CD4-positive, alpha-beta T cell (primary cell): ENCODE data around the gene TRIM34. TPM values are rescaled to one million over a fixed set of nuclear protein-coding genes. Genes with fewer than 3 reads are reported as not detected.

Source experiments
- ATAC-seq: fragments of 200-7000 bp; cut with Tn5 transposase; one replicate; pipeline ENCODE4 v1.10.0; 2022; ENCODE audit warnings: mild to moderate bottlenecking; ENCODE audit not compliant: poor library complexity
- CTCF ChIA-PET: fragments of 350-600 bp; sonication (Branson Sonifier 250); formaldehyde crosslinking; loops from one replicate; lab custom pipeline; 2021; ENCODE audit warnings: antibody characterized with exemption, inconsistent platforms; lab: Charles Lee
- POLR2A ChIA-PET: fragments of 350-600 bp; sonication (Branson Sonifier 250); formaldehyde crosslinking; loops from one replicate; lab custom pipeline; 2021; ENCODE audit warnings: antibody characterized with exemption, inconsistent platforms; lab: Charles Lee
- DNase-seq, 14 experiments: peaks; one replicate each; pipeline ENCODE4 v3.0.0-alpha.2; 2013 to 2020; ENCODE audit warnings: mixed read lengths in 2 of 14
- H3K27ac ChIP-seq, 2 donors: one replicate each; pipeline versions ENCODE4 v1.5.1 to v1.7.0; 2013; ENCODE audit warnings: low read length in 2 of 2, low read depth in 1 of 2, mild to moderate bottlenecking in 1 of 2
- H3K27me3 ChIP-seq, 2 experiments: 1 replicate in 1 of 2; 2 replicates in 1 of 2; pipeline versions ENCODE4 v1.6.1 to v1.7.0; 2013; ENCODE audit warnings: low read length in 2 of 2, control low read depth in 1 of 2, mild to moderate bottlenecking in 1 of 2, moderate library complexity in 1 of 2; ENCODE audit not compliant: insufficient read depth in 2 of 2, control insufficient read depth in 1 of 2
- H3K36me3 ChIP-seq: one replicate; pipeline ENCODE4 v1.6.1; 2013; ENCODE audit warnings: low read length, control low read depth; ENCODE audit not compliant: insufficient read depth
- H3K4me1 ChIP-seq: one replicate; pipeline ENCODE4 v1.6.1; 2013; ENCODE audit warnings: low read length, control low read depth; ENCODE audit not compliant: insufficient read depth
- H3K4me3 ChIP-seq: one replicate; pipeline ENCODE4 v1.5.1; 2013; ENCODE audit warnings: mild to moderate bottlenecking, low read length, moderate library complexity
- H3K9me3 ChIP-seq, 2 experiments: 1 replicate in 1 of 2; 2 replicates in 1 of 2; pipeline versions ENCODE4 v1.6.1 to v1.7.0; 2013; ENCODE audit warnings: low read length in 2 of 2, mild to moderate bottlenecking in 2 of 2, control low read depth in 1 of 2, moderate library complexity in 1 of 2; ENCODE audit not compliant: control insufficient read depth in 1 of 2, insufficient read depth in 1 of 2
- H3K27ac Mint-ChIP-seq: one replicate; pipeline ENCODE4 v1.8.0; 2020; ENCODE audit warnings: mixed read lengths
- H3K27me3 Mint-ChIP-seq: one replicate; pipeline ENCODE4 v1.8.0; 2021; ENCODE audit warnings: mixed read lengths
- H3K36me3 Mint-ChIP-seq: one replicate; pipeline ENCODE4 v1.8.0; 2021; ENCODE audit warnings: low read depth, mixed read lengths
- H3K4me1 Mint-ChIP-seq: one replicate; pipeline ENCODE4 v1.8.0; 2021; ENCODE audit warnings: low read depth, mixed read lengths
- H3K4me3 Mint-ChIP-seq: one replicate; pipeline ENCODE4 v1.8.0; 2020; ENCODE audit warnings: mild to moderate bottlenecking, mixed read lengths
- H3K9me3 Mint-ChIP-seq: one replicate; pipeline ENCODE4 v1.8.0; 2020; ENCODE audit warnings: mixed read lengths
- CTCF ChIP-seq: fragments of 200-600 bp; IDR thresholded peaks from one replicate; pipeline ENCODE4 v1.8.0; 2022; ENCODE audit warnings: antibody characterized with exemption, mild to moderate bottlenecking
- intact Hi-C, 2 experiments: fragments of 100-400 bp; cut with DNase I in 1 of 2; cut with micrococcal nuclease in 1 of 2; formaldehyde crosslinking; loops; one replicate each; pipeline versions ENCODE4 v1.15.1 to v1.9.0; 2023 to 2025; cut with DNase I, micrococcal nuclease
- total RNA-seq, 174 experiments: library from RNA in 2 of 174; stranded (reverse) in 2 of 174; gene quantifications; one replicate each; pipeline ENCODE4 v1.2.3 and lab custom pipeline; 2021 to 2026

TRIM34 gene
- total RNA-seq, 2 experiments from 2014 or later, result 3.0 to 3.5 TPM

- DNase-seq (no peak), ATAC-seq (no peak)
- Mint-ChIP-seq H3K36me3 (no peaks in the 10 kb centered on the region), H3K27me3 (peaks cover 3% of the 10 kb centered on the region), H3K4me1 (peaks cover 7% of the 10 kb centered on the region), H3K4me3 (no peak overlapping the region), H3K27ac (no peak overlapping the region), H3K9me3 (no peaks in the 10 kb centered on the region)
- no peak overlapping the region for H3K27ac ChIP-seq
- ChIA-PET CTCF (no interaction called here), POLR2A (interaction anchor here (0.8 kb wide), 1 partner anchor 787 kb away, joined by 3 read pairs; no protein-coding TSS in a partner anchor)
- H3K27me3 ChIP-seq, result peaks cover 0 to under 1% of the 10 kb centered on the region in 2 experiments
- intact Hi-C loops, result no loop called here
- H3K9me3 ChIP-seq, result no peaks in the 10 kb centered on the region
- no peaks in the 10 kb centered on the region for H3K36me3 ChIP-seq
- H3K4me3 ChIP-seq, result no peak overlapping the region
- no peak for TF ChIP-seq CTCF
- peaks cover 7% of the 10 kb centered on the region for H3K4me1 ChIP-seq
Measured at GRCh38 chr11:5591613-5592012, 33.2 kb upstream of the TRIM34 start.

- H3K4me1 ChIP-seq, result peaks cover 8% of the 10 kb centered on the region
- Mint-ChIP-seq H3K36me3 (no peaks in the 10 kb centered on the region), H3K4me1 (peaks cover 12% of the 10 kb centered on the region), H3K9me3 (no peaks in the 10 kb centered on the region), H3K27ac (no peak overlapping the region), H3K4me3 (no peak overlapping the region), H3K27me3 (peaks cover 12% of the 10 kb centered on the region)
- POLR2A ChIA-PET, result interaction anchor here (0.8 kb wide), 1 partner anchor 786 kb away, joined by 3 read pairs; no protein-coding TSS in a partner anchor
- no peak for TF ChIP-seq CTCF
- intact Hi-C loops, result no loop called here
- H3K9me3 ChIP-seq, result no peaks in the 10 kb centered on the region
- H3K36me3 ChIP-seq, result no peaks in the 10 kb centered on the region
- H3K27ac ChIP-seq, result no peak overlapping the region
- H3K4me3 ChIP-seq, result no peak overlapping the region
- ATAC-seq, result no peak
- CTCF ChIA-PET, result no interaction called here
- H3K27me3 ChIP-seq, result peaks cover 0 to 8% of the 10 kb centered on the region in 2 experiments
- DNase-seq, result no peak
Measured at GRCh38 chr11:5592615-5593014, 32.2 kb upstream of the TRIM34 start.

- H3K9me3 Mint-ChIP-seq, result no peaks in the 10 kb centered on the region
- H3K27me3 Mint-ChIP-seq, result peaks cover 14% of the 10 kb centered on the region
- Histone ChIP-seq H3K4me1 (peaks cover 8% of the 10 kb centered on the region), H3K9me3 (no peaks in the 10 kb centered on the region), H3K36me3 (no peaks in the 10 kb centered on the region), H3K27ac (no peak overlapping the region), H3K27me3 (peaks cover 0 to 8% of the 10 kb centered on the region in 2 experiments), H3K4me3 (no peak overlapping the region)
- no peak overlapping the region for H3K4me3 Mint-ChIP-seq
- POLR2A ChIA-PET, result no interaction called here
- H3K36me3 Mint-ChIP-seq, result no peaks in the 10 kb centered on the region
- intact Hi-C loops, result no loop called here
- peaks cover 12% of the 10 kb centered on the region for H3K4me1 Mint-ChIP-seq
- H3K27ac Mint-ChIP-seq, result no peak overlapping the region
- no peak for ATAC-seq
- CTCF ChIA-PET, result no interaction called here
- no peak for DNase-seq
- no peak for TF ChIP-seq CTCF
Measured at GRCh38 chr11:5593146-5593545, 31.7 kb upstream of the TRIM34 start.
